ENCODE results near the gene OR1M1. TPM values are rescaled to one million over a fixed set of nuclear protein-coding genes. Genes with fewer than 3 reads are reported as not detected.

OR1M1 gene
- total RNA-seq = not detected in 2 replicates
- long read RNA-seq = 0 reads

DNA sequence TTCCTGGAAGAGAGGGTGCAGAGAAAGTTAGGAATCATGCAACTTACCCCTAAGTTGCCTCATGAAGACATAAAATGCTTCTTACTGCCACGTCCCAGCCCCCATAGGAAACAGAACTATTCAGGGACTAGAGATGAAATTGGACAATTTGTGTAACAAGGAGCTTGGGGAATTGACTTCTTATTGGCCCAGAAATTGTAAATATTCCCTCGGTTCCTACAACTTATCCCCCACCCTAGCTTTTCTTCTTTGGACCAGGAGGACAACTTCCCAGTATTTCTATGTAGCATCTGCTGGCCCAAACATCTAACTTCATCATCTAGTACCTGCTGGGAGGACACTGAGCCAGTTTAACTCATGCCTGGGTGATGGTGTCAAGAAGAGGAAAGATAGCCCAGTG, at the start of gene OR1M1:
Gene OR1M1 (plus strand): TSS at position 301 of the 400 bp plus-strand sequence. CDS start 6,184 bp downstream, outside the sequence.
- TF ChIP-seq, protein P1, sequence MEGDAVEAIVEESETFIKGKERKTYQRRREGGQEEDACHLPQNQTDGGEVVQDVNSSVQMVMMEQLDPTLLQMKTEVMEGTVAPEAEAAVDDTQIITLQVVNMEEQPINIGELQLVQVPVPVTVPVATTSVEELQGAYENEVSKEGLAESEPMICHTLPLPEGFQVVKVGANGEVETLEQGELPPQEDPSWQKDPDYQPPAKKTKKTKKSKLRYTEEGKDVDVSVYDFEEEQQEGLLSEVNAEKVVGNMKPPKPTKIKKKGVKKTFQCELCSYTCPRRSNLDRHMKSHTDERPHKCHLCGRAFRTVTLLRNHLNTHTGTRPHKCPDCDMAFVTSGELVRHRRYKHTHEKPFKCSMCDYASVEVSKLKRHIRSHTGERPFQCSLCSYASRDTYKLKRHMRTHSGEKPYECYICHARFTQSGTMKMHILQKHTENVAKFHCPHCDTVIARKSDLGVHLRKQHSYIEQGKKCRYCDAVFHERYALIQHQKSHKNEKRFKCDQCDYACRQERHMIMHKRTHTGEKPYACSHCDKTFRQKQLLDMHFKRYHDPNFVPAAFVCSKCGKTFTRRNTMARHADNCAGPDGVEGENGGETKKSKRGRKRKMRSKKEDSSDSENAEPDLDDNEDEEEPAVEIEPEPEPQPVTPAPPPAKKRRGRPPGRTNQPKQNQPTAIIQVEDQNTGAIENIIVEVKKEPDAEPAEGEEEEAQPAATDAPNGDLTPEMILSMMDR (IDR thresholded peaks at IDR 0.05) = no peak
- Mint-ChIP-seq H3K27ac (ENCODE audit: unreplicated experiment) (no peak within 1 kb of the TSS), H3K27me3 (ENCODE audit: unreplicated experiment) (no peaks in the 10 kb centered on the region), H3K4me1 (ENCODE audit: unreplicated experiment) (no peaks in the 10 kb centered on the region), H3K4me3 (ENCODE audit: unreplicated experiment) (no peak within 1 kb of the TSS), H3K36me3 (ENCODE audit: unreplicated experiment) (no peaks in the 10 kb centered on the region), H3K9me3 (ENCODE audit: unreplicated experiment) (peaks cover 11% of the 10 kb centered on the region)
- no peak for DNase-seq (ENCODE audit: extremely low spot score, unreplicated experiment)

GRCh38 chr19:9037400-9038062, 49.3 kb upstream of the OR1M1 start:
- H3K27ac Mint-ChIP-seq (ENCODE audit: unreplicated experiment) = no peak overlapping the region
- H3K36me3 Mint-ChIP-seq (ENCODE audit: unreplicated experiment) = no peaks in the 10 kb centered on the region
- no peaks in the 10 kb centered on the region for H3K27me3 Mint-ChIP-seq (ENCODE audit: unreplicated experiment)
- H3K9me3 Mint-ChIP-seq (ENCODE audit: unreplicated experiment) = peaks cover 15% of the 10 kb centered on the region
- no peaks in the 10 kb centered on the region for H3K4me1 Mint-ChIP-seq (ENCODE audit: unreplicated experiment)
- H3K4me3 Mint-ChIP-seq (ENCODE audit: unreplicated experiment) = no peak overlapping the region
- no peak for DNase-seq (ENCODE audit: extremely low spot score, unreplicated experiment)
- TF ChIP-seq, protein P1 (IDR thresholded peaks at IDR 0.05) = no peak

- DNase-seq (ENCODE audit: extremely low spot score, unreplicated experiment) = no peak
- H3K4me3 Mint-ChIP-seq (ENCODE audit: unreplicated experiment) = no peak overlapping the region
- H3K36me3 Mint-ChIP-seq (ENCODE audit: unreplicated experiment) = no peaks in the 10 kb centered on the region
- no peaks in the 10 kb centered on the region for H3K4me1 Mint-ChIP-seq (ENCODE audit: unreplicated experiment)
- H3K27me3 Mint-ChIP-seq (ENCODE audit: unreplicated experiment) = no peaks in the 10 kb centered on the region
- H3K9me3 Mint-ChIP-seq (ENCODE audit: unreplicated experiment) = peaks cover 22% of the 10 kb centered on the region
- TF ChIP-seq, protein P1 (IDR thresholded peaks at IDR 0.05) = no peak
- no peak overlapping the region for H3K27ac Mint-ChIP-seq (ENCODE audit: unreplicated experiment)
Measured at GRCh38 chr19:9039728-9040127, 47.1 kb upstream of the OR1M1 start.

GRCh38 chr19:9040131-9040530, 46.7 kb upstream of the OR1M1 start:
- Mint-ChIP-seq H3K27me3 (ENCODE audit: unreplicated experiment) (no peaks in the 10 kb centered on the region), H3K36me3 (ENCODE audit: unreplicated experiment) (no peaks in the 10 kb centered on the region), H3K4me3 (ENCODE audit: unreplicated experiment) (no peak overlapping the region), H3K4me1 (ENCODE audit: unreplicated experiment) (no peaks in the 10 kb centered on the region), H3K27ac (ENCODE audit: unreplicated experiment) (no peak overlapping the region), H3K9me3 (ENCODE audit: unreplicated experiment) (peaks cover 22% of the 10 kb centered on the region)
- TF ChIP-seq, protein P1 (IDR thresholded peaks at IDR 0.05) = no peak
- no peak for DNase-seq (ENCODE audit: extremely low spot score, unreplicated experiment)

GRCh38 chr19:9041023-9041422, 45.8 kb upstream of the OR1M1 start:
- H3K36me3 Mint-ChIP-seq (ENCODE audit: unreplicated experiment) = no peaks in the 10 kb centered on the region
- DNase-seq (ENCODE audit: extremely low spot score, unreplicated experiment) = no peak
- H3K27me3 Mint-ChIP-seq (ENCODE audit: unreplicated experiment) = no peaks in the 10 kb centered on the region
- TF ChIP-seq, protein P1 (IDR thresholded peaks at IDR 0.05) = no peak
- H3K4me3 Mint-ChIP-seq (ENCODE audit: unreplicated experiment) = no peak overlapping the region
- no peaks in the 10 kb centered on the region for H3K4me1 Mint-ChIP-seq (ENCODE audit: unreplicated experiment)
- no peak overlapping the region for H3K27ac Mint-ChIP-seq (ENCODE audit: unreplicated experiment)
- H3K9me3 Mint-ChIP-seq (ENCODE audit: unreplicated experiment) = peaks cover 22% of the 10 kb centered on the region
